Right lobe of liver (tissue), 4 donors: ENCODE measurements around the gene C3.

Experiments used
- CTCF ChIP-seq, 4 donors: fragments of 200-600 bp in 3 of 4; fragments of 450-650 bp in 1 of 4; IDR thresholded peaks; one replicate each; pipeline versions ENCODE4 v1.5.1 to v1.8.0; 2016 to 2022; ENCODE audit warnings: antibody characterized with exemption in 4 of 4, mild to moderate bottlenecking in 2 of 4
- POLR2A ChIP-seq: fragments of 450-650 bp; IDR thresholded peaks from one replicate; pipeline ENCODE4 v1.6.1; 2017; ENCODE audit warnings: antibody characterized with exemption, mild to moderate bottlenecking
- donor health status: DM: no; HTN: no; CAD: no.
- donor health status: DM: no; HTN: no; CAD: no.
- donor health status: DM: no; HTN: yes; CAD: no.

- TF ChIP-seq CTCF (IDR thresholded peaks at IDR 0.05), result no peak
- TF ChIP-seq POLR2A, result no peak
Observed at GRCh38 chr19:6731822-6732221, 11.4 kb upstream of the C3 start.
